HG03045 (cell line): ENCODE results near the gene ISYNA1.
"Not testable (repeated sequence)": the region's sequence is repeated elsewhere in the genome, so short reads cannot be mapped to it uniquely, and the experiment has no call there.

Experiments
- ATAC-seq: cut with Tn5 transposase; IDR thresholded peaks from one replicate; pipeline ENCODE4 v1.9.1; 2021; ENCODE audit warnings: mild to moderate bottlenecking, moderate library complexity; ENCODE audit not compliant: unreplicated experiment

ISYNA1 gene

DNA sequence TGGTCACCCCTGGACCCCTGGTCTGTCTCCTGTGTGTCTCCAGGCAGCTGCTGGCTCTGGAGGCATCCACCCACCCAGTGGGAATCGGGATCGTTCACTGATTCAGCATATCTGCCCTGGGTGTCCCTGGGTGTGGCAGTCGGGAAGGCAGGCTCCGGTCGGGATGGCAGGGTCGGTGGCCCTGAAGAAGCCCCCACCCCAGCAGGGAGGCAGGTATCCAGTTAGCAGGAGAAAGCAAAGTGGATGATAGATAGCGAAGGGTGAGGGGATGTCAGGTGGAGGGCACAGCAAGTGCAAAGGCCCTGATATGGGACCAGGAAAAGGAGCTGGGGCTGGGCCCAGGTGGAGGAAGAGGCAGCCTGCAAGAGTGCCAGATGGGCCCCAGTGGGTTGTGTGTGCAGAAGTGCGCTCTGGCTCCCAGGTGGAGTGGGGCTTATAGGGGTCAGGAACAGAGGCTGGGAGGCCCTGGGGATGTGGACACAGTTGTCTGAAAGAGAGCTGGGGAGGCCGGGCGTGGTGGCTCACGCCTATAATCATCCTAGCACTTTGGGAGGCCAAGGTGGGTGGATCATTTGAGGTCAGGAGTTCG, 16.5 kb downstream of the ISYNA1 start:
- ATAC-seq = no peak

DNA sequence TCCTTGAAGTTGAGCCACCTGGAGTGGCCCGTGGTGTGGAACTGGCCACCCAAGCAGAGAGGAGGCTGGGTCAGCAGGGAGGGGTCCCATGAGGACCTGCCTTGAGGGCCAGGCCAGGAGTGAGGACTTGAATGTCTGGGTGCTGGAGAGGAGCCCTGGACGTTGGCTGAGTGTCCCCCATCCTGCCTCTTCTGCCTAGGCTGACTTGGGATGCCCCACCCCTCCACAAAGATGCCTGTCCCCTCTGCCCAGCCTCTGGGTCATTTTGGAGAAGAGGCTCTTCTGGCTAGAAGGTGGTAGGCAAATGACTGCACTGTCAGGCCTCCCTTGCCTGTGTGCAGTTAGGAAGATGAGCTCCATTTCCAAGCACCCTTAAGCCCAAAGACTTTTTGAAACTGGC, 17.0 kb downstream of the ISYNA1 start:
- ATAC-seq = no peak

DNA sequence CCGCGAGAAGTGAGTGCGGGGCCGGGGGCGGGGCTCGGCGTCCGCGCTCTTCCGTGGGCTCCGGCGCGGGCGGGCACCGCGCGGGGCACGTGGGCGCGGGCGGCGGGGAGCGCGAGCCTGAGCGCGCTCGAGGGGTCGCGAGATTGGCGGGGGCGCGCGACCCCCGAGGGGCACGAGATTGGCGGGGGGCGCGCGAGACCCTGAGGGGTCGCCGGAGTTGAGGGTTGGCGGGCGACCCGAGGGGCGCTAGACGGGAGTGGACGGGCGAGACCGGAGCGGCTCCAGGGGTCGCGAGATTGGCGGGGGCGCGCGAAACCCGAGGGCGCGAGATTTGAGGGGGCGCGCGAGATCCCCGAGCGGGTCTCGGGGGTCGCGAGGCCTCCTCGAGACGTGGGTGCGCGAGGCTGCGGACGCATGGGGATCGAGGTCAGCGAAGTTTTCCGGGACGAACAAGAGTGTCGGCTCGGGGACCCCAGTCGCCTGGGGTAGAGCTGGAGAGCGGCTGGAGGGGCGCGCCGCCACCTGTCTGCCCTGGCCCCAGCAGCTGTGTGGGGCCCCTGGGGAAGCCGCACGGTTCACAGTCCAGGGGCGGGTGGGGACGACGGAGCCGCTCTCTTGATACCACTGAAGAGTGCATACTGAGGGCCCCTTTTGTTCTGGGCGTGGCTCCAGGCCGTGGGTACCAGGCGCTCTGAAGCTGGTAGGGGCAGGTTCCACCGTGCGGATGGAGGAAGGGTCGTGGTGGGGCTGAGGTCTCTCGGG, 18.1 kb downstream of the ISYNA1 start:
- no peak for ATAC-seq

DNA sequence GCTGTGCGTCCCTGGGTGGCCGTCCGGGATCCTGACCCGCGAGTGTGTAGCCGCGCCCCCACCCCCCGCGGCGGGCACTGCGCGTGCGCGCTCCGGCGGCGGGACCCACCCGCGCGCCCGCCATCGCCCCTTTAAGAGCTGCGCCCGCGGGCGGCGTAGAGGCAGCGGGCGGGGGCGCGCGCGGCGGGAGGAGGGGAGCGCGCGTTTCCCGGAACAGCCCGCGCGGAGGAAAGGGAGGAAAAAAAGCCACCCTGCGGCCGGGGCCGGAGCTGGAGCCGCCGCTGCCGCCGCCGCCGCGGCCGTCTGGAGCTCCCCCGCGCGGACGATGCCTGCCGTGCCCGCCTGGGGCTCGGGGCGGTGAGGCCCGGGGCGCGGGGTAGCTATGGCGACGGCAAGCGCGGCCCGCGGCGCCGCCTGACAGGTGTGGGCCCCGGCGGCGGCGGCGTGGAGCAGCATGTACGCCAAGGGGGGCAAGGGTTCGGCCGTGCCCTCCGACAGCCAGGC, 18.7 kb downstream of the ISYNA1 start, which contains the start of gene SSBP4:
Gene SSBP4 (plus strand): TSS at position 204 of the 504 bp plus-strand sequence. CDS start 251 bp downstream, at position 455.
- peak; percentile 43 for ATAC-seq

DNA sequence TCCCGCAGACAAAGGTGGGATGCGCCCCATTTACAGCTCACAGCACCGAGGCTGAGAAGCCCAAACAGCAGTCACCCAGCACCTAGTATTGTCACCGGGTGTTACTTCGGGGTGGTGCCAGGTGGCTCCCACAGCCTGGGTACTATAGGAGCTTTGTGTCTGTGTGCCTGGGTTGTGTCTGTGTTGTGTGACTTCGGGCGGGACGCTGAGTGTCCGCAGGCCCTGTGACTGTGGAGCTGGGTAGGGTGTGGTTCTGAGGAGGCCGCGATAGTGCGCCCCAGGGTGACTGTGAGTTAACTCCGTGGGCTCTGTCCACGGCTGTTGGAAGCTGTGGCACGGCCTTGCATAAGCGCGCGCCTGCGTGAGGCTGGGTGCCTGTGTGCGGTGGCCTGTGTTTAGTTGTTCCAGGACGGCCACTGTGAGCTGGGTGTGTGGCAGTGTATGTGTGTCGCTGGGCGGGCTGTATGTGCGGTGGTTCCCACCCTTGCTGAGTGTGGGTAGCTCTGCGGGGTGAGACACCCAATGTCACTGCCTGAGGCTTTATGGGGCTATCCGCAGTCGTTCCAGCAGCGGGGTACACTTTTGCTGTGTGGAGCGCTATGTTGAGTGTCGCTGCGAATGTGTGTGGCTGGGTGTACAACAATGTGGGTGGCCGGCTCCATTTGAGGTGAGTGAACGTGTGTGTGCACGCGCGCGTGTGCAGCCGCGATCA, 19.3 kb downstream of the ISYNA1 start:
- peak; percentile 3 for ATAC-seq

DNA sequence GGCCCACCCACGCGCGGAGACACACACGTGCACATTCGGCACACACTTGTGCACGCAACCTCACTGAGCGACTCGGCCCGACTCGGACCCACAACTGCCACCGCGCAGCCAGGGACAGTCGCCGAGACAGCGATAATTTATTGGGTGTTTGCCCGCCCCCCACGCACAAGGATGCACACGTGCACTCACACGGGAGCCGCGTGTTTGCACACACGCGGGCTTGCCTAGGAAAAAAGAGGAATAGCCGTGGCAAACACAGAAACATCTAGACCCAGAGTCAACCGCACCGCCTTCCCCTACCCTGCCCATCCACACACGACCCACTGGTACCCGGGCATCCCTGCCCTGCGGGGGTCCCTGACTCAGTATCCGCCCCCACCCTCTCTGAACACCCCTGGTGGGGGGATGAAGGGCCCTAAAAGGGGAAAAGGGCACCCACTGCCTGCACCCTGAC, 19.9 kb downstream of the ISYNA1 start:
- no peak for ATAC-seq

DNA sequence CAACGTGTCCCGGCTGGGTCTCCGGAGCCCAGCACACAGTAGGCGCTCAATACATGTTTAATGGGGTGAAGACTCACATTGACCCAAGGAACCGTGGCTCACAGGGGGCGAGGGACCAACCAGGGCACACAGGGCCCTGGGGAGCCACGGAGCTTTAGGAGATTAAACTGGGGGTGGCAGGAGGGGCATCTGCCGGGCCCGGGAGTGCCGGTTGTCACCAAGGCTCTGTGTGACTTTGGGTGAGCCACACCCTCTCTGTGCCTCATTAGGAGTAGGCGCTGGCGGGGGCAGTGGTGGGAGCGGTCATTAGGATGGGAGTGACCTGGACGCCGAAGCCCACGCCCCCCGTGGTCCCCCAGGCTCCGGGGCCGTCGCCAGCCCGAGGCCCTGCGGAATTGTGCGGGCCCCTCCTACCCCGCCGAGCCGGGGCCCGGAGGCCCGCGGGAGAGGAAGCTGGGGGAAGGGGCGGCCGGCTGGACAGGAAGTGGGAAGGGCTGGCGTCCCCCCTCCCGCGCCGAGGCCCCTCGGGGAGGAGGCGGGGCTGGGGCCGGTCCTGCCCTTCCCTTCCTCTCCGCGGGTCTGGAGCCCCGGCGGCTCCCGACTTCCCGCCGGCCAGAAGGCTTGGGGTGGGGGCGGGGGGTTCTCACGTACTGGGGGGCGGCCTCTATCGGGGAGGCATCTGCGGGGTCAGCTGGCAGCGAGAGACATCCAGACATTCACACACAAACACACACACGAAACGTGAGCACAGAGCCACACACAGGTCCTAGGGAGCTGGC, 20.5 kb downstream of the ISYNA1 start:
- no peak for ATAC-seq

DNA sequence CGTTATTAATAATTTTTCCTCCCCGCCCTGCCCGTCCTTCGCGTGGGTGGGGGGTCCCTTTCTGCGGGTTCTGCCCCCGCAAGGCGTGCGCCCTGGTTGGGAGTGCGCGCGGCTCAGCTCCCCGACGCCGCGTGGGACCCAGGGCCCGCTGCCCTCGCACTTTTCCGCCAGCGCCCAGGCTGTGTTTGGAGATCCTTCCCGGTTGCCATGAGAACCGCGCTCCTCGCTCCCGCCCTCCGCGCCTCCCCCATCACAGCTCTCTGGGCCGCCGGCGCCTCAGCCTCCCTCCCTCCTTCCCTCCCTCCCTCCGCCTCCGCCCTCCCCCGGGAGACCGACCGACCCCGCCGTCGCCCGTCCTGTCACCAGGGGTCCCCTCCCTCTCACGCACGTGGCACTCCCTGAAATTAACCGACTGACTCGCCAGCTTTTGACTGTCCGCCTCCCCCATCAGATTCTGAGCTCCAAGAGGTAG, 21.1 kb downstream of the ISYNA1 start:
- no peak for ATAC-seq

DNA sequence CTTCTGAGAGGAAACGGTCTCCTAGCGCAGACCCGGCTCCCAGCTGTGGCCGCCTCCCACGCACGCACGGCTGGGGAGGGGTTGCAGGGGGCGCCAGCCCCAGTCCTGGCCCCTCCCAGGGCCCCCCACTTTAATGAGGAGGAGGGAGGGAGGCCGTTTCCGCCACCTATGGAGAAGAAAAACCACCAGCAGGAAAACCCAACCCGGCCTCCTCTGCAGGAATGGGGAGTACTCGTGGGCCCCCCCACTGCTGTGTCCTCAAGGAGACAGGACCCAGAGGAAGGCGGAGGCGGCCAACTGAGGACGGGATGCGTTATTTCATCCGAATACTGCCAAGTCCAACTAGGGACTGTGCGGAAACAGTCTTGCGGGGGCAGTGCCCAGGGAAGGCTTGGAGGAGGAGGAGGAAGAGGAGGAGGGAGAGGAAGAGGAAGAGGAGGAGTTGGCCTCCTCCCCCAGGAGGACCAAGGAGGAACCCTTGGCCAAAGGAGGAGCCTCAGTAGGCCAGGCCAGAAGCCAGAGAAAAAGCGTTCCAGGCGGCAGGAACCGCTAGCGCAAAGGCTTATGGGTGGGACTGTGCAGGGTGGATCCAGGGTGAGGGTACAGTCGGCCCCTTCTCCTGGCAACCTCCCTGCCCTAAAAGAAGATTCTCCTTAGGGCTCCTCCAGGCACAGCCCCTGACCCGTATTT, 22.6 kb downstream of the ISYNA1 start:
- no peak for ATAC-seq

DNA sequence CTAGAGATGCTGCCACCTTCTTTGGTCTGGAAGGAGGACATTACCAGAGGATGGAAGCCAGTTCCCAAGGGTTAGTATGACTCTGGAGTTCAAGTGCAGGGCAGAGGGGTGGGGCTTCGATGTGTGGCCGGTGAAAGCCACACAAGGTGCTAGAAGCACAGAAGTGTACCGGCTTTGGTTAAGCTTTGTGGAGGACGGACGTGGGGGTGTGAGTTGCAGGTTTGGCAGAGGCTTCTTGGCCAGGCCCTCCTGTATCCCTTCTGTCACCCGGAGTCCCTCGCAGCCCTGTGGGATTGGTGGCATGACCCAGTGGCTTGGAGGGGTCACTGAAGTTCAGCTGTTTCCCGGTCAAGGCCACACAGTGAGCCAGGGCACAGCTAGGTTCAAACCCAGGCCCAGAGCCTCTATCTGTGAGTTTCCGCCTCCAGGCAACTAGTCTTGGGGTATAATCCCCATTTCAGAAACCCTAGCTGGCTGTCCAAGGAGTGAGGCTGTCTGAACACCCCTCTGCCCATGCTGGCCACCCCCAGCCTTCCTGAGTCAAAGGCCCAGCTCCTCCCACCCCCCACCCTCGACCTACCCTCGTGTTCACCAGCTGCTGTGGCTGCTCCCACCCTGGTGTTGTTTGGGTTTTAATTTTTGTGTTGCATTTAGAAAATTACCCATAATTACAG, 23.3 kb downstream of the ISYNA1 start:
- ATAC-seq = no peak

DNA sequence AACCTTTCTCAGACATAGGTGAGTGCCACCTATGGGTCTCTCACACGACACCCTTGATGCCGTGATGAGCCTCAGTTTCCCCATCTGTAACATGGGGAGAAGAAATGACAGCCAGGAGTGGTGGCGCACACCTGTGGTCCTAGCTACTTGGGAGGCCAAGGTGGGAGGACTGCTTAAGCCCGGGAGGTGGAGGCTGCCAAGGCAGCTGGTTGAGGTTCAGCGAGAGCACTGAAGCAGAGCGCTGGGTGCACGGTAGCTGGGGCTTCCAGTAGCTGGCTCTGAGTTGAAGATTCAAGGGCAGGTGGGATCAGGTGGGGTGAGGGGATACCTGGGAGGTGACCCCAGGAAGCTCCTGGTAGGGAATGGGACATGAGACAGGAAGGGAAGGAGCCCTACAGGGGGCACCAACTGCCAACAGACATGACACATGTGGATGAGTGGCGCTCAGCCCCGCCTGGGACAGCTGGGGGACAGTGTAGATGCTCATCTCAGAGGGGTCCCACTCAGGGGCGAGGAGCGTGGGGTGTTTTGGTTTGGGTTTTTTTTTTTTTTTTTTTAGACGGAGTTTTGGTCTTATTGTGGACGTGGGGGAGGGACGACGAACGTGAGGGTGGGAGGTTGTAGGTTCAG, 25.2 kb downstream of the ISYNA1 start:
- ATAC-seq = no peak

DNA sequence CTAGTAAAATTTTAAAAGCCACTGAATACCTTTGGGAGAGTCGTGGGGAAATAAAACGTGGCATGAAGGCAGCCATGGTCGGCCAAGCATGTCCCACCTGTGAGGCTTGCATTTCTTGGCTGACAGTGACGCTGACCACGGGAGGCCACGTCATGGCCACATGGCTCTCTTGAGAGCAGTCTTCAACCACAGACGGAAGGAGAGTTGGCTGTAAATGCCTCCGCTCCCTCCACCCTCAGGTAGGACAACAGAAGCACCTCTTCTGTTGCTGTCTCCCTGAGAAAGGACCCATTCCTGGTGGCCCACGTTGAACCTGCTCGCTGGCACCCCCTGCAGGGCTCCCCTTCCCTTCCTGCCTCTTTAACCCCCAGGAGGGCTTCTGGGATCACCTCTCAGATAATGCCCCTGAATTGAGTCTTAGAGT, 29.9 kb downstream of the ISYNA1 start:
- ATAC-seq = no peak

DNA sequence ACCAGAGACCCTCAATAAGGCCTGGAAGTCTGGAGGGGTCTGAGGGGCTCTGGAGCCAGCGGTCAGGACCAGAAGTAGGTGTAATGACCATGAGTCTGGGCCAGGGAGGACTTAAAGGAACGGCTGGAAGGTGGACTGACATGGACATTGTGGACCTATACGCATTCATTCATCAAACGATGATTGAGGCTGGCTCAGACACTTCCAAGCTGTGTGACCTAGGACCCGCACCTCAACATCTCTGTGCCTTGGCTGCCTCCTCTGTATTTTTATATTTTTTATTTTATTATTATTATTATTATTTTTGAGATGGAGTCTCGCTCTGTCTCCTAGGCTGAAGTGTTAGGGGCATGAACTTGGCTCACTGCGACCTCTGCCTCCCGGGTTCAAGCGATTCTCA, 31.2 kb downstream of the ISYNA1 start:
- ATAC-seq = no peak

DNA sequence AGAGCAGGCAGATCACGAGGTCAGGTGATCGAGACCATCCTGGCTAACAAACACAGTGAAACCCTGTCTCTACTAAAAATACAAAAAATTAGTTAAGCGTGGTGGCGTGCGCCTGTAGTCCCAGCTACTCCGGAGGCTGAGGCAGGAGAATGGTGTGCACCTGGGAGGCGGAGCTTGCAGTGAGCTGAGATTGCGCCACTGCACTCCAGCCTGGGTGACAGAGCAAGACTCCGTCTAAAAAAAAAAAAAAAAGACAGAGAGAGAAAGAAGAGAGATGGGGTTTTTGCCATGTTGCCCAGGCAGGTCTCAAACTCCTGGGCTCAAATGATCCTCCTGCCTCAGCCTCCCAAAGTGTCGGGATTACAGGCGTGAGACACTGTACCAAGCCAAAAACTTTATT, 32.2 kb downstream of the ISYNA1 start:
- ATAC-seq = not testable (repeated sequence)

DNA sequence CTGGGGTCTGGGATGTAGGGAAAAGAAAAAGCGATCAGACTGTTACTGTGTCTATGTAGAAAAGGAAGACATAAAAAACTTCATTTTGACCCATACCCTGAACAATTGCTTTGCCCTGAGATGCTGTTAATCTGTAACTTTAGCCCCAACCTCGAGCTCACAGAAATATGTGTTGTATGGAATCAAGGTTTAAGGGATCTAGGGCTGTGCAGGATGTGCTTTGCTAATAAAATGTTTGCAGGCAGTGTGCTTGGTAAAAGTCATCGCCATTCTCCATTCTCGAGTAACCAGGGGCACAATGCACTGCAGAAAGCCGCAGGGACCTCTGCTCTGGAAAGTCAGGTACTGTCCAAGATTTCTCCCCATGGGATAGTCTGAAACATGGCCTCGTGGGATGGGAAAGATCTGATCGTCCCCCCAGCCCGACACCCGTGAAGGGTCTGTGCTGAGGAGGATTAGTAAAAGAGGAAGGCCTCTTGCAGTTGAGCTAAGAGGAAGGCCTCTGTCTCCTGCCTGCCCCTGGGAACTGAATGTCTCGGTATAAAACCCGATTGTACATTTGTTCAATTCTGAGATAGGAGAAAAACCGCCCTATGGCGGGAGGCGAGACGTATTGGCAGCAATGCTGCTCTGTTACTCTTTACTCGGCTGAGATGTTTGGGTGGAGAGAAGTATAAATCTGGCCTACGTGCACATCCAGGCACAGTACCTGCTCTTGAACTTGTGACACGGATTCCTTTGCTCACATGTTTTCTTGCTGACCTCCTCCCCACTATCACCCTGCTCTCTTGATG, 35.3 kb downstream of the ISYNA1 start:
- not testable (repeated sequence) for ATAC-seq

DNA sequence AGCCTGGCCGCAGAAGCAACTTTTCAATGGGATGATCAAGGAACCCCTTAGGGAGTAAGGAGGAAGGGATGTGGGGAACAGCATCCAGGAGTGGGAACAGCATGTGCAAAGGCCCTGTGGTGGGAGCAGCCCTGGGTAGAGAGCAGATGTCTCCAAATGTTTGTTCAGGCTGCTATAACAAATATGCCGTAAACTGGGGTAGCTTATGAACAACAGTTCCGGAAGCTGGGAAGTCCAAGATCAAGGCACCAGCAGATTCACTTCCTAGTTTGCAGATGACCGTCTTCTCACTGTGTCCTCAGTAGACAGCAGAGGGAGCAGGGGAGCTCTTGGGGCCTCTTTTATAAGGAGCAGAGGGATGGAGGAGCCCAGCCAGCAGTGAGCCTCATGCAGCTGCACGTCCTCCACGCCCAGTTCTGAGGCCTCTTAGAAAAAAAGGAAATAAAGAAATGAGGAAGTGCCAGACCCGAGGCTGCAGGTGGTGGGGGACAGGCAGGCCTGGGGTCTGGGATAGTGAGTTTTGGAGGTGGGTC, 36.3 kb downstream of the ISYNA1 start:
- no peak for ATAC-seq

DNA sequence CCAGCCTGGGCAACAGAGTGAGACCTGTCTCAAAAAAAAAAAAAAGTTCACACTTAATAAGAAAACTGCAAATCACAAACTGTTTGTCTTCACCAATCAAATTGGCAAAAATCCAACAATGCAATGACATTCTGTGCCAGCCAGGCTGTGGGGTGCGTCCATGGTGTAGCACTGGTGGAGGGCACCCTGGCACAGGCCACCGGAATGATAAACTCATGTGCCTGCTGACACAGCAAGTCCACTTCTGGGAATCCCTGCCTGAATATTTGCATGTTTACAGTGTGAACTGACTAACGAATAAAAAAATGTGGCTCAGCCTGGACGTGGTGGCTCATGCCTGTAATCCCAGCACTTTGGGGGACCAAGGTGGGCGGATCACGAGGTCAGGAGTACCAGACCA, 38.9 kb downstream of the ISYNA1 start:
- ATAC-seq = no peak
